Measurements from ENCODE around the gene IFNA2.
A peak's percentile ranks its signal among the peaks of the same experiment; 100 is the strongest.
"Not testable (repeated sequence)": the region's sequence is repeated elsewhere in the genome, so short reads cannot be mapped to it uniquely, and the experiment has no call there.

IFNA2 gene

GRCh38 chr9:21399956-21400355, 14.8 kb upstream of the IFNA2 start:
- TF ChIP-seq CTCF (conservative IDR thresholded peaks at IDR 0.05), result no peak
- no peak overlapping the region for H3K27ac ChIP-seq

GRCh38 chr9:21398955-21399489, 13.8 kb upstream of the IFNA2 start:
- H3K27ac ChIP-seq, result no peak overlapping the region
- no peak for TF ChIP-seq CTCF (conservative IDR thresholded peaks at IDR 0.05)

DNA sequence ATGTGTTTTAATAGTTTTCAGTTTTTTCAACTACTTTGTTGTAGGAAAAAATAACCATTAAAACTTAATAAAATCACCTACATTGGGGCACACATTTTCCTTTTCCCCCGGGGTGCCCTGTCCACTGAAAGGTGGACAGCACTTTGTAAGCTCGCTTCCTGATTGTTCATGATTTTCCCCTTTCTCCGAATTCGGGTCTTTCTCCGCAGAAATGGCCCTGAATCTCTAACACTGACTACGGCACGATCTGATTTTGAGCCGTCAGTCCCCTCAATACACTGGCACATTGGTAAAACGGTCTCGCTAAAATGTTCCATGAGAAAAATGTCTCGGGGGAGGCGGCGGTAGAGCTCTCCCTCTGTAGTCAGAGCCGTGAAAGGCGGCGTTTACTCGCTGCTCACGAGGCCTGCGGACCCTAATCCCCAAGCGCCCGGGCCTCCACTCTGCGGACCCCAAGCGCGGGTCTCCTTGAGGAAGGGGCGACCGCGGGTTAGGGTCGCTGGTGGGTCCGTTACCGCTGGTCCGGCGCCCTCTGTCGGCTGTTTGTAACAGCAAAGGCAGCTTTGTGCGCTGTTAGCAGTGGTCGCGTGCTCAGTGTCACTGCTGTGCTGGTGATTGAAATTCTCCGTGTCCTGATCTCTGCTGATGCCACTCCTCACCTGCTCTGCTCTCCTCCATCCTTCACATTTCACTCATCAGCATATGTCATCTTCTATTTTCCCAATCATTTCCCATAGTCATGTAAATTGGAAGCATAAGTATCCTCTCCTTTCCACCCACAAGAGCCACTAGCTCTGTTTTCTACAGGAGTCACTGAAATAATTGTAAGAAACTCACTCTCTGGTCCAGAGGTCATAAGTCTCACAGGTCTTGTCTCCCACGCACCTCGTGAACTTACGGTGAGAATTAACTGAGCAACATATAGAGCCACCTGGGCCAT, 10.8 kb upstream of the IFNA2 start:
- peak; percentile 96 for TF ChIP-seq CTCF (conservative IDR thresholded peaks at IDR 0.05)
- H3K27ac ChIP-seq, result no peak overlapping the region

DNA sequence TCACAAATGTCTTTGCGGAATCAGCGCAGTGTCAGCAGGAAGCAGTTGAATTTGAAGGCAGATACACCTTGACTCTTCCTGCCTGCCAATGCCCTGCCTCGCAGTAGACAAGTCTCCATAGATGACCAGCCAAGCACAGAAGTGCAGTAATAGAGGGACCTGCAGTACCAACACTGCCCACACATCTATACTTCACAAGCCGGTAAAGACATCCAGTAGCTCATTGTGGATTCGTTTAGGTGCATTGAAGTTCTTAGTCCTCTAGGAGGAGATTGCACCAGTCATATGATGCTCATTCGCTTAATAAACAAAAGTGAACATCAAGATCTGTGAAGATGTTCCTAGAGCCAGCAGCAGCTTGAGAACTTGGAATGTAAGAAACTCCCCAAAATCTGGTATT, 7.1 kb upstream of the IFNA2 start:
- no peak overlapping the region for H3K27ac ChIP-seq
- TF ChIP-seq CTCF (conservative IDR thresholded peaks at IDR 0.05), result peak; percentile 67

DNA sequence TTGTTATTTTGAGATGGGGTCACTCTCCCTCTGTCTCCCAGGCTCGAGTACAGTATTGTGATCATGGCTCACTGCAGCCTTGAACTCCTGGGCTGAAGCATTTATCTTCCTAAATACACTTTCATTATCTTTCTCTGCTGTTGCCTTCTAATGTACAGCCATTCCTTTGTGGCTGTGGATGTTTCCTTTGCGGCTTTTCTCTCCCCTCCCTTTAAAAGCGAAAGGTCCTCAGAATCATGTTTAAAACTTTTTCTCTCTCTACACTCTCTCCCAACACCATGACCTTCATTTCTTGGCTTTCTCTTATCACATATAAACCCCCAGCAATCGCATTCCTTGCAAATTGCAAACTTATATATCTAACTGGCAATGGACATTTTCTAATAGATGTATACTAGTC, 1.6 kb downstream of the IFNA2 start:
- no peak for TF ChIP-seq CTCF (conservative IDR thresholded peaks at IDR 0.05)
- no peak overlapping the region for H3K27ac ChIP-seq

- no peak overlapping the region for H3K27ac ChIP-seq
- no peak for TF ChIP-seq CTCF (conservative IDR thresholded peaks at IDR 0.05)
These were observed 3.5 kb downstream of the IFNA2 start for GRCh38 chr9:21381448-21382339.

GRCh38 chr9:21371467-21371866, 13.7 kb downstream of the IFNA2 start:
- H3K27ac ChIP-seq, result not testable (repeated sequence)

Data from VCaP (cell line).